IMR-90 (cell line): Measurements from ENCODE around the gene CFAP221. TPM values are rescaled to one million over a fixed set of nuclear protein-coding genes. Genes with fewer than 3 reads are reported as not detected.

ENCODE experiments used
- ATAC-seq: fragments of 200-7000 bp; cut with Tn5 transposase; 2 replicates; pipeline ENCODE4 v1.9.1; 2020; ENCODE audit warnings: low read depth, mild to moderate bottlenecking, moderate library complexity
- BruUV-seq: library from RNA; stranded (reverse); fragments of 400-500 nt; replicated peaks from 2 replicates; lab custom pipeline; 2021; lab: Mats Ljungman, UMichigan
- CTCF ChIA-PET: fragments of 300-600 bp; formaldehyde crosslinking; extraction: SDS; loops from one replicate; lab custom pipeline; 2021; ENCODE audit warnings: antibody characterized with exemption; lab: Yijun Ruan, JAX
- POLR2A ChIA-PET: fragments of 300-600 bp; sonication (Branson Sonifier 250); formaldehyde crosslinking; loops from one replicate; lab custom pipeline; 2022; ENCODE audit warnings: antibody characterized with exemption; ENCODE audit not compliant: unreplicated experiment; lab: Charles Lee
- DNase-seq: peaks from one replicate; pipeline ENCODE4 v3.0.0; 2013
- H2AFZ ChIP-seq: replicated peaks from 2 replicates; pipeline ENCODE3; 2013; ENCODE audit warnings: low read length, mild to moderate bottlenecking; ENCODE audit not compliant: poor library complexity
- H2AK5ac ChIP-seq: 2 replicates; pipeline ENCODE4 v1.6.1; 2013; ENCODE audit warnings: low read depth, low read length, inconsistent platforms
- H2AK9ac ChIP-seq: replicated peaks from 2 replicates; pipeline ENCODE3; 2013; ENCODE audit warnings: mild to moderate bottlenecking, low read depth, low read length, moderate library complexity; ENCODE audit not compliant: poor library complexity
- H2BK120ac ChIP-seq: 2 replicates; pipeline ENCODE4 v1.6.1; 2013; ENCODE audit warnings: low read depth, low read length, inconsistent platforms
- H2BK15ac ChIP-seq: 3 replicates; pipeline ENCODE4 v1.6.1; 2013; ENCODE audit warnings: low read depth, low read length, inconsistent platforms
- H2BK20ac ChIP-seq: 2 replicates; pipeline ENCODE4 v1.6.1; 2013; ENCODE audit warnings: low read depth, mild to moderate bottlenecking, inconsistent platforms, low read length, moderate library complexity
- H2BK5ac ChIP-seq: 2 replicates; pipeline ENCODE4 v1.6.1; 2013; ENCODE audit warnings: mild to moderate bottlenecking, low read depth, low read length, inconsistent platforms; ENCODE audit not compliant: poor library complexity, severe bottlenecking
- H3K14ac ChIP-seq: replicated peaks from 2 replicates; pipeline ENCODE4 v1.6.1; 2013; ENCODE audit warnings: low read depth, low read length, inconsistent platforms
- H3K18ac ChIP-seq: 2 replicates; pipeline ENCODE4 v1.6.1; 2013; ENCODE audit warnings: low read depth, low read length, control low read depth
- H3K23ac ChIP-seq: 2 replicates; pipeline ENCODE4 v1.6.1; 2013; ENCODE audit warnings: low read depth, low read length, inconsistent platforms
- H3K27ac ChIP-seq: 2 replicates; pipeline ENCODE4 v1.5.1; 2013; ENCODE audit warnings: mild to moderate bottlenecking, control low read depth, low read length; ENCODE audit not compliant: insufficient read depth
- H3K27me3 ChIP-seq: 2 replicates; pipeline ENCODE4 v1.6.1; 2013; ENCODE audit warnings: low read length; ENCODE audit not compliant: control insufficient read depth, insufficient read depth
- H3K36me3 ChIP-seq: 2 replicates; pipeline ENCODE4 v1.6.1; 2013; ENCODE audit warnings: low read length, mixed read lengths; ENCODE audit not compliant: control insufficient read depth, insufficient read depth
- H3K4ac ChIP-seq: 2 replicates; pipeline ENCODE4 v1.6.1; 2013; ENCODE audit warnings: low read depth, low read length, inconsistent platforms
- H3K4me1 ChIP-seq: 2 replicates; pipeline ENCODE4 v1.6.1; 2013; ENCODE audit warnings: low read length, mixed read lengths; ENCODE audit not compliant: control insufficient read depth, insufficient read depth
- H3K4me2 ChIP-seq: 2 replicates; pipeline ENCODE4 v1.6.1; 2013; ENCODE audit warnings: low read depth, mild to moderate bottlenecking, control low read depth, low read length, moderate library complexity
- H3K4me3 ChIP-seq: 2 replicates; pipeline ENCODE4 v1.5.1; 2013; ENCODE audit warnings: low read depth, mild to moderate bottlenecking, control low read depth, low read length, moderate library complexity; ENCODE audit not compliant: insufficient read depth
- H3K56ac ChIP-seq: 2 replicates; pipeline ENCODE4 v1.6.1; 2013; ENCODE audit warnings: low read length, inconsistent platforms; ENCODE audit not compliant: insufficient read depth; ENCODE audit errors: extremely low read depth
- H3K79me1 ChIP-seq, 2 experiments: 2 replicates each; pipeline ENCODE4 v1.6.1; 2013; ENCODE audit warnings: low read length in 2 of 2, inconsistent platforms in 1 of 2, low read depth in 1 of 2
- H3K9ac ChIP-seq: 2 replicates; pipeline ENCODE4 v1.6.1; 2013; ENCODE audit warnings: low read depth, low read length, control low read depth
- H3K9me1 ChIP-seq: 2 replicates; pipeline ENCODE4 v1.6.1; 2013; ENCODE audit warnings: low read length, inconsistent platforms; ENCODE audit not compliant: insufficient read depth
- H3K9me3 ChIP-seq: 2 replicates; pipeline ENCODE4 v1.6.1; 2013; ENCODE audit warnings: low read length; ENCODE audit not compliant: control insufficient read depth, insufficient read depth
- H4K20me1 ChIP-seq: 2 replicates; pipeline ENCODE4 v1.6.1; 2013; ENCODE audit warnings: low read length, inconsistent platforms; ENCODE audit not compliant: insufficient read depth
- H4K5ac ChIP-seq: 2 replicates; pipeline ENCODE4 v1.6.1; 2013; ENCODE audit warnings: mild to moderate bottlenecking, low read depth, low read length, control low read depth
- H4K8ac ChIP-seq, 2 experiments: 2 replicates each; pipeline ENCODE4 v1.6.1; 2013; ENCODE audit warnings: low read depth in 2 of 2, low read length in 2 of 2, control low read depth in 1 of 2, inconsistent platforms in 1 of 2
- H4K91ac ChIP-seq: 2 replicates; pipeline ENCODE4 v1.6.1; 2013; ENCODE audit warnings: low read depth, low read length, inconsistent platforms; ENCODE audit not compliant: insufficient read depth
- CEBPB ChIP-seq: IDR thresholded peaks from 2 replicates; pipeline ENCODE4 v1.6.1; 2012; ENCODE audit warnings: low read depth, low read length, improper control_type of control experiment
- CTCF ChIP-seq: conservative IDR thresholded peaks from 2 replicates; pipeline ENCODE4 v1.5.1; 2012; ENCODE audit warnings: mild to moderate bottlenecking, low read depth, low read length, improper control_type of control experiment
- FOS ChIP-seq: fragments of 150-350 bp; IDR thresholded peaks from 2 replicates; pipeline ENCODE4 v1.6.1; 2016; ENCODE audit warnings: low read depth, low read length
- MXI1 ChIP-seq: IDR thresholded peaks from 2 replicates; pipeline ENCODE4 v1.6.1; 2012; ENCODE audit warnings: low read depth, mild to moderate bottlenecking, low read length, moderate library complexity, borderline replicate concordance
- NFE2L2 ChIP-seq: fragments of 150-350 bp; IDR thresholded peaks from 2 replicates; pipeline ENCODE4 v1.6.1; 2016; ENCODE audit warnings: low read depth, mild to moderate bottlenecking, low read length
- RAD21 ChIP-seq: IDR thresholded peaks from 2 replicates; pipeline ENCODE4 v1.6.1; 2012; ENCODE audit warnings: low read length, improper control_type of control experiment
- RCOR1 ChIP-seq: IDR thresholded peaks from 2 replicates; pipeline ENCODE4 v1.6.1; 2012; ENCODE audit warnings: mild to moderate bottlenecking, low read length, improper control_type of control experiment; ENCODE audit not compliant: insufficient replicate concordance
- WGBS, 2 experiments: methylation state at CpG; one replicate each; pipeline versions ENCODE4 v1.1.5 to v1.1.7; 2013; ENCODE audit warnings: missing lambda C conversion rate in 2 of 2; ENCODE audit not compliant: insufficient read length in 1 of 2; ENCODE audit errors: extremely low coverage in 2 of 2; 5-methylcytosine and 5-hydroxymethylcytosine counted together
- dilution Hi-C: fragments of 300-500 bp; cut with HindIII; formaldehyde crosslinking; loops from one replicate; pipeline ENCODE4 v1.14.3; 2018; ENCODE audit warnings: low sequenced_read_pairs; ENCODE audit not compliant: unreplicated experiment
- in situ Hi-C: fragments of 300-500 bp; cut with MboI; formaldehyde crosslinking; loops from 3 replicates; pipeline ENCODE4 v1.14.3; 2019; ENCODE audit warnings: low sequenced_read_pairs, inconsistent platforms, mixed read lengths
- intact Hi-C: fragments of 100-400 bp; cut with micrococcal nuclease; formaldehyde crosslinking; loops from 2 replicates; pipeline ENCODE4 v1.10.0; 2022
- polyA plus RNA-seq, 3 experiments: library from polyadenylated mRNA; depleted of rRNA; stranded (reverse); fragments of >200 nt; gene quantifications; 2 replicates each; pipeline ENCODE4 v1.2.3, GENCODE V29; 2012; ENCODE audit warnings: low replicate concordance in 1 of 3
- total RNA-seq: library from RNA; depleted of rRNA; stranded (reverse); fragments of >200 nt; gene quantifications from 2 replicates; pipeline ENCODE4 v1.2.3, GENCODE V29; 2012

CFAP221 gene
- total and polyA plus RNA-seq, 2 of the 4 experiments (the other 2 are of a cell fraction): not detected

DNA sequence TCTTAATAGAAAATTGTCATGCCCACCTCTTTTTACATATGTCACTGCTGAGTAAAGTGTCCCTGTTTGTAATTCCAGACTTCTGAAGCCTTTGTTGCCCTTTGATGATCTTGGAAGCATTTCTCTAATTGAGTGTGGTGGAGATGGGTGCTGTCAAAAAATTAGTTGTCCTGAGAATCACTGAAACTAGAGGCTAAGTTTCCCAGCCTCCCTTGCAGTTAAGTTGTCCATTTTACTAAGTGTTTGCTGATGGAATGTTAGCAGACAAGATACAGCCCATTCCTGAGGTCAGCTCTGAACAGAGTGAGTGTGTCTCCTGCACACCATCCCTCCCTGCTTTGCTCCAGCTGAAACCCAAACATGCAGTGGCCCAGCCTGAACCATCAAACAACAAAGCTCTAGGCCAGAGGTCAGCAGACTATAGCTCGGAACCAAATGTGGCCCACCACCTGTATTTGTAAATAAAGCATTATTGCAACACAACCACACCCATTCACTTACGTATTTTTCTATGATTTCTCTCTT is 106.7 kb downstream of the CFAP221 start:
- Histone ChIP-seq H3K4ac (no peak overlapping the region), H2BK20ac (no peak overlapping the region), H3K9ac (no peak overlapping the region), H2BK15ac (no peak overlapping the region), H4K20me1 (no peaks in the 10 kb centered on the region), H3K4me2 (no peak overlapping the region), H3K4me1 (0 out of 2 replicates have a peak, but pooled peaks cover 1% of the 10 kb centered on the region), H2BK5ac (no peak overlapping the region), H3K4me3 (no peak overlapping the region), H3K27me3 (peaks cover 9% of the 10 kb centered on the region), H3K9me3 (peaks cover 4% of the 10 kb centered on the region; the same call in 1 of the 2 replicates), H3K36me3 (no peaks in the 10 kb centered on the region), H3K27ac (no peak overlapping the region), H3K14ac (no peak overlapping the region), H2AK5ac (no peak overlapping the region), H3K79me1 (no peaks in the 10 kb centered on the region), H2AK9ac (no peak overlapping the region), H3K18ac (no peak overlapping the region), H2BK120ac (no peak overlapping the region), H3K23ac (no peak overlapping the region), H4K91ac (no peak overlapping the region), H3K56ac (no peak overlapping the region), H4K8ac (no peak overlapping the region), H4K5ac (no peak overlapping the region), H3K9me1 (no peaks in the 10 kb centered on the region), H2AFZ (no peak overlapping the region)
- no TSS peak for BruUV-seq
- dilution Hi-C loops: no loop called here
- TF ChIP-seq MXI1: no peak
- peak; percentile 29; the same call in 1 of the 2 replicates for TF ChIP-seq CEBPB
- TF ChIP-seq RAD21: no peak
- TF ChIP-seq CTCF: no peak
- no peak for TF ChIP-seq NFE2L2
- TF ChIP-seq FOS: no peak
- no peak for TF ChIP-seq RCOR1
- ChIA-PET POLR2A (no interaction called here), CTCF (interaction anchor here (1.2 kb wide), 1 partner anchor 9 kb away, joined by 3 read pairs; no protein-coding TSS in a partner anchor)
- DNase-seq (no peak), ATAC-seq (peak; percentile 53)
- intact Hi-C loops: no loop called here
- in situ Hi-C loops: no loop called here
- WGBS, 2 experiments: no CpG with 5 or more reads among the region's 2 CpGs
